HL-60 (cell line): Measurements from ENCODE around the gene SLC6A13.

Source experiments
- DNase-seq, 2 experiments: peaks; one replicate each; pipeline ENCODE4 v3.0.0-alpha.2; 2010 to 2020; ENCODE audit warnings: low read depth in 1 of 2, low spot score in 1 of 2
- H3K27ac ChIP-seq: fragments of 250-450 bp; sonication (Bioruptor Pico); replicated peaks from 2 replicates; pipeline ENCODE4 v1.5.1; 2020; ENCODE audit warnings: mild to moderate bottlenecking, moderate library complexity
- H3K27me3 ChIP-seq: fragments of 250-450 bp; sonication (Bioruptor Pico); 2 replicates; pipeline ENCODE4 v1.5.1; 2021; ENCODE audit warnings: mild to moderate bottlenecking, moderate library complexity; ENCODE audit not compliant: insufficient read depth, poor library complexity, severe bottlenecking
- H3K4me3 ChIP-seq: replicated peaks from 2 replicates; pipeline ENCODE4 v1.5.1; 2011; ENCODE audit warnings: mild to moderate bottlenecking, control low read depth, low read length; ENCODE audit not compliant: insufficient read depth
- CTCF ChIP-seq: IDR thresholded peaks from one replicate; pipeline ENCODE4 v1.5.1; 2011; ENCODE audit warnings: low read length, control low read depth, inconsistent platforms; ENCODE audit not compliant: insufficient read depth
- GABPA ChIP-seq: IDR thresholded peaks from 2 replicates; pipeline ENCODE4 v1.6.1; 2012; ENCODE audit warnings: low read depth
- POLR2AphosphoS5 ChIP-seq: IDR thresholded peaks from 2 replicates; pipeline ENCODE4 v1.6.1; 2012; ENCODE audit warnings: low read depth
- REST ChIP-seq: IDR thresholded peaks from 2 replicates; pipeline ENCODE4 v1.6.1; 2012; ENCODE audit warnings: low read depth; ENCODE audit not compliant: insufficient replicate concordance
- SPI1 ChIP-seq: IDR thresholded peaks from 2 replicates; pipeline ENCODE4 v1.6.1; 2012; ENCODE audit warnings: low read depth, mild to moderate bottlenecking, borderline replicate concordance

The SLC6A13 gene

GRCh38 chr12:292186-292585, 29.6 kb upstream of the SLC6A13 start:
- DNase-seq = no peak
- TF ChIP-seq SPI1 = no peak
- TF ChIP-seq CTCF = no peak
- no peak for TF ChIP-seq REST
- TF ChIP-seq POLR2AphosphoS5 = no peak
- no peak for TF ChIP-seq GABPA
- no peaks in the 10 kb centered on the region for H3K27me3 ChIP-seq
- no peak overlapping the region for H3K27ac ChIP-seq
- H3K4me3 ChIP-seq = no peak overlapping the region

- TF ChIP-seq POLR2AphosphoS5 = no peak
- TF ChIP-seq SPI1 = no peak
- no peak for TF ChIP-seq REST
- TF ChIP-seq GABPA = no peak
- no peak for TF ChIP-seq CTCF
- Histone ChIP-seq H3K27me3 (no peaks in the 10 kb centered on the region), H3K4me3 (no peak overlapping the region), H3K27ac (no peak overlapping the region)
- DNase-seq = no peak
Measured at GRCh38 chr12:291153-291723, 28.6 kb upstream of the SLC6A13 start.

- no peak overlapping the region for H3K27ac ChIP-seq
- no peaks in the 10 kb centered on the region for H3K27me3 ChIP-seq
- DNase-seq = no peak
- H3K4me3 ChIP-seq = no peak overlapping the region
- no peak for TF ChIP-seq CTCF
- no peak for TF ChIP-seq SPI1
- no peak for TF ChIP-seq POLR2AphosphoS5
- TF ChIP-seq GABPA = no peak
Measured at GRCh38 chr12:288687-289086, 26.1 kb upstream of the SLC6A13 start.

GRCh38 chr12:286531-287300, 24.1 kb upstream of the SLC6A13 start:
- H3K4me3 ChIP-seq = no peak overlapping the region
- TF ChIP-seq SPI1 (no peak), CTCF (no peak), GABPA (no peak)
- no peak for DNase-seq

More at GRCh38 chr12:286531-287300, 24.1 kb upstream of the SLC6A13 start:
- Histone ChIP-seq H3K27ac (no peak overlapping the region), H3K27me3 (no peaks in the 10 kb centered on the region)
